ENCODE data around the gene PRKX. TPM values are rescaled to one million over a fixed set of nuclear protein-coding genes. Genes with fewer than 3 reads are reported as not detected.
"Not testable (repeated sequence)": the region's sequence is repeated elsewhere in the genome, so short reads cannot be mapped to it uniquely, and the experiment has no call there.

PRKX gene
- total RNA-seq, 1 experiment from 2014 or later = 6.2 TPM

GRCh38 chrX:3711331-3711917 is 2.0 kb downstream of the PRKX start:
- DNase-seq (ENCODE audit: low read depth) = no peak

DNA sequence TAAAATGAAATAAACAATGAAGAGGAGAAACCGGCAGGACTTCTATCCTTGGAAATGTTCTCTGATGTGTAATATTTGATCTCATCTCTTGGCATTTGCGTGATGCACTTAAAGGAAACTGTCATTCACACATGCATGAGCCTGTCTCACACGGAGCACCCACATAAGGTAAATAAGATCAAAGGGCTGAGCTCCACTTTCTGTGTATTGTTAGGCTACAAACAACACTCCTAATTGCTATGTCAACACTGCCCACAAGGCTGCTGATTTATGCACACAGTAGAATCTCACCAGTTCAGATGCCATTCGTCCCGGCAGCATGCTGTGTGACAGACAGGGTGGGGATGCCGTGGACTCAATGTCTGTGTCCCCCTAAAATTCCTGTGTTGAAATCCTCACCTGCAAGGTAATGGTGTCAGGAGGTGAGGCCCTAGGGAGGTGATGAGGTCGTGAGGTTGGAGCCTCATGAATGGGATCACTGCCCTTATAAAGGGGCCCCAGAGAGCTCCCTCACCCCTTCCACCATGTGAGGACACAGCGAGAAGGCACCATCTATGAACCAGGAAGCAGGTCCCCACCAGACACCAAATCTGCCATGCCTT is 5.7 kb downstream of the PRKX start:
- not testable (repeated sequence) for DNase-seq (ENCODE audit: low read depth)

GRCh38 chrX:3706481-3706880 is 7.0 kb downstream of the PRKX start:
- DNase-seq (ENCODE audit: low read depth) = no peak

- DNase-seq (ENCODE audit: low read depth) = not testable (repeated sequence)
These were observed 10.2 kb downstream of the PRKX start for GRCh38 chrX:3703251-3703650.

DNA sequence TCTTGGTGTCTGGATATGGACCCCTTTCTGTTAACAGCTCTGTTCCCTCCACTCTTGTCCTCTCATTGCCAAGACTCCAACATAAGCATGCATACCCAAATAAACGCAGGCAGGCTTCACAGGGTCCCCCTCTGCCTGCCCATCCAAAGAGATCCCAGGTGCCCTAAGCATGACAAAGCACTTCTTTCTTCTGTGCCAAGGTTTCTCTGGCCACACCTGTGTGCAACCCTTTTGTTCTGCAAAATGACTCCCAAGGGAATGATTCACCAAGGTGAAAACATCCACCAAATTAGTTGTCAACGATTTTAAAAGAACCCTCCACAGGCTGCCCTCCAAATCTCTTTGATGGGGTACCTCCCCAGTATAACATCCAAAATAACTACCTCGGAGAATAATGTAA is 11.4 kb downstream of the PRKX start:
- DNase-seq (ENCODE audit: low read depth) = not testable (repeated sequence)

DNA sequence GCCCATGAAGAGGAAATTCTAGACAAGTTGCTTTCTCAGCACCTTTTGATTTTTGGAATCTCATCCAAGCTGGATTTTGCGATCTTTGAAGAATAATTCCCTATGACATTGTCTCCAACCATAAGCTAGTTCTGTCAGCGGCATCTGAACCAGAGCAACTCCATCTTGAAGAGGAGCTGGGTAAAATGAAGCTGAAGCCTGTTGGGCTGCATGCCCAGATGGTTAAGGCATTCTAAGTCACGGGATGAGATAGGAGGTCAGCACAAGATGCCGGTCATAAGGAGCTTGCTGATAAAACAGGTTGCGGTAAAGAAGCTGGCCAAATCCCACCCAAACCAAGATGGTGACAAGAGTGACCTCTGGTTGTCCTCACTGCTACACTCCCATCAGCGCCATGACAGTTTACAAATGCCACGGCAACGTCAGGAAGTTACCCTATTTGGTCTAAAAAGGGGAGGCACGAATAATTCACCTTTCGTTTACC is 12.0 kb downstream of the PRKX start:
- not testable (repeated sequence) for DNase-seq (ENCODE audit: low read depth)

GRCh38 chrX:3699821-3700381 is 13.5 kb downstream of the PRKX start:
- no peak for DNase-seq (ENCODE audit: low read depth)

DNA sequence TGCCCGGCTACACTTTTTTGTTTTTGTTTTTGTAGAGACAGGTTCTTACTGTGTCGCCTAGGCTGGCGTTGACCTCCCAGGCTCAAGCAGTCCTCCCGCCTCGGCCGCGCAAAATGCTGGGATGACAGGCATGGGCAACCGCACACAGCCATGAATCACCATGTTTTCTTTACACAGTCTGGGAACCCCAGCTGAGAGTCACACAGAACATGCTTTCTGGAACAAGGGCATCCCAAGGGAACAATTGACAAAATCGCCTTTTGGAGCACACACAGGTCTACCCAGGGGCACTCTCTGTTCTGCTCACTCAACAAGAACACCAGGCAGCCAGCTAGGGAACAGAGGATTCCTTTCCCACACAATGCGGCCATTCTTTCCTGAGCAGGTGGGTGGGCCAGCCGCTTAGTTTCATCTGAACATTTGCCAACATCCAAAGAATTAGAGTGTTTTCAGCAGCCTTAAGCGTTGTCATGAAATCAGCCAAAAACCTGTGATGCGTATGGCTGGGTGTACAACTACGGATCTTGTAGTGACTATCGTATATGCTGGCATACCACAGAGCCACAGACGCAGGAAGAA is 15.7 kb downstream of the PRKX start:
- peak; percentile 80 for DNase-seq (ENCODE audit: low read depth)

- no peak for DNase-seq (ENCODE audit: low read depth)
These were observed 16.2 kb downstream of the PRKX start for GRCh38 chrX:3697220-3697684.

- no peak for DNase-seq (ENCODE audit: low read depth)
These were observed 17.9 kb downstream of the PRKX start for GRCh38 chrX:3695536-3695935.

- no peak for DNase-seq (ENCODE audit: low read depth)
These were observed 23.3 kb downstream of the PRKX start for GRCh38 chrX:3690140-3690539.

- DNase-seq (ENCODE audit: low read depth) = not testable (repeated sequence)
These were observed 30.2 kb downstream of the PRKX start for GRCh38 chrX:3683236-3683635.

GRCh38 chrX:3680459-3680858 is 33.0 kb downstream of the PRKX start:
- DNase-seq (ENCODE audit: low read depth) = peak; percentile 30

DNA sequence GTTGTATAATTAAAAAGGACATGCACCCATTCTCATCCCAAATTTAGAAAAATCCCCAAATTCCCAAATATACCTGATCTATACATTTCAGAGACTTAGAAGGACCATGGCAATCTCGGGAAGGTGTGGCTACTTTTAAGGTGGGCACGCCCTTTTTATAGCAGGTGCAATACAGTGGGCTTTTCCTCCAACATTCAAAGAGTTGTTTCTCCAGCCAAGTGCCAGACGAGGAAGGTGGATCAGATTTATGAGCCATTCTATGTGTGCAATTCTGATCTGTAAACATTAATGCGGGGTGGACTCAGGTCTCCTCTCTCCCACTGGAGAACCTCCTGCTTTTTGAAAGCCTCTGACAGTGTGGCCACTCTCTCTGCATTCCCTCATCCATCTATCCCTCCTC is 33.8 kb downstream of the PRKX start:
- no peak for DNase-seq (ENCODE audit: low read depth)

DNA sequence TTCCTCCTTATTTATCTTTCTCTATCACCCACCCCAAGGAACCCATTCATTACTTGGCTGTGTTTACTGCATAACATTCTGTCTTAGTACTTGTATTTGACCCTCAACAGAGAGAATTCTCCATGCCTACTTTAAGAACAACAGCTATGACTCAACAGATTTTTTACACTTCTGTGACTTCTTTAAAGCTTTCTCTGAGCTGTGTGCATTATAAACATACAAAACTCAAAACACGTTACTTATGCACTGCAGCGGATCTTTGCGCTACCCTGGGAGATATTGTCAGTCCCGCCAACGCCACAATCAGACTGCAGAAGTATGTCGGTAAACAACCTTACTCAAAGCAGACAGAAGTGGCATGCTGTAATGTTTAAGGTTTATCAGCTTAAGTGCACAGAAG is 35.1 kb downstream of the PRKX start:
- DNase-seq (ENCODE audit: low read depth) = peak; percentile 6

GRCh38 chrX:3674881-3675280 is 38.6 kb downstream of the PRKX start:
- DNase-seq (ENCODE audit: low read depth) = no peak

- DNase-seq (ENCODE audit: low read depth) = no peak
These were observed 43.5 kb downstream of the PRKX start for GRCh38 chrX:3669841-3670475.

DNA sequence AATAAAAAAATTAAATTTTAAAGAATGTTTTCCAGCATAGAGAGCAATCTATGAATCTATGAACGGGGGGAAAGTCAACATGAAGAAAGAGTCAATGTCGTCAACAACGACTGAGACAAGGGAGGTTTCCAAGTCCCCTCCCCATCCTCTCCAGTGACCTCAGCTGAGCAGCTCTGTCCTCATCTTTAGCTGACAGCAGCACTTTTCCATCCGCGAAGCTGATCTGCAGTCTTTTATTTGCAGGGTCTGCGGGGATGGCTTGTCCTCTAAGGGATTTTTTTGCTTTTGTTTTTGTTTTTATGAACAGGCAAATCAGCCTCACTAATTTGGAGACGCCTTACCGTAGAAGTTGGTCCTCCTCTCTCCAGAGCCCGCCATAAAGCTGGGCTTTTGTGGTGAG is 46.5 kb downstream of the PRKX start:
- no peak for DNase-seq (ENCODE audit: low read depth)

DNA sequence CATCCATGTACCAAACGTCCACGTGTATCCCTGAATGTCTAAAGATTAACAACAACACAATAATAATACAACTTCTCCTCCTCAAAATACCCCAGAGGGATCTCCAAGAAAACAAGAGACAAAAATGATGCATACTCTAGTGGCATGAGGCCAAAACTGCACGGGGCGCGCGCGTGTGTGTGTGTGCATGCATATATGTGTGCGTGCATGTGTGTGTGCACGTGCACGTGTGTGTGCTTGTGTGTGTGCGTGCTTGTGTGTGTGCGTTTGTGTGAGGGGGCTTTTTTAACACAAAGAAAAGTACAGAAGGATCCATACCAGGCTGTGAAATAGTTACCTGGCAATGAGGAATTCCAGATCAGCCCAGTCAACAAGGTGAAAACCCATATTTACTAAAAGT is 48.5 kb downstream of the PRKX start:
- no peak for DNase-seq (ENCODE audit: low read depth)

DNA sequence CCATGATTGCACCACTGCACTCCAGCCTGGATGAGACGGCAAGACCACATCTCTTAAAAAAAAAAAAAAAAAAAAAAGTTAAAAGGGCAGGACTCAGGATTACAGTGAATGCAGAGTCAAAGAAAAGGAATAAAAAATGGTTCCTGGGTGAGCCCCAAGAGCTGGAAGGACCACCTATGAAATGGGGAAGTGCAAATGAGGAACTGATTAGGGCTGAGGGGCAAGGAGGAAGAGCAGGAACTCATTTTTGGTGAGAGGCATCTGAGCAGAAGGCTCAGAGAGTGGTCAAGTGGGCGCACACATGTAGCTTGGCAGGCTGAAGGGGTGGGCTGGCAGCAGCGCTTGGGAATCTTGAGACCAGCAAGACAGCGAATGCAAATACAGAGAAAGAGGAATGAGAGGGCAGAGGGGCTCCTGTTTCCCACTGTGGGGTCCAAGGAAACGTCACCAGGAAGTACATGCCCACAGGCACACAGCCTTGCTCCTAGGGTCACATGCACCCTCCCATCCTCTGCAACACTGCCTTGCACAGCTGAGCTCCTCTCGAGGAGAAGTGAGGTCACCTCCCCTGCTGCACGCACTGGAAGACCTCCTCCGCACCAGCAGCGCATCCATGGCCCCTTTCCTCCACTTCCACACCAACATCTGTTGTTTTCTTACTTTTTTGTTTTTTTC is 49.7 kb downstream of the PRKX start:
- DNase-seq (ENCODE audit: low read depth) = not testable (repeated sequence)

- peak; percentile 27 for DNase-seq (ENCODE audit: low read depth)
These were observed 53.7 kb downstream of the PRKX start for GRCh38 chrX:3659761-3660160.

GRCh38 chrX:3655181-3655580 is 58.3 kb downstream of the PRKX start:
- no peak for DNase-seq (ENCODE audit: low read depth)

Measured in M059J (cell line).